ENCODE data around the gene C5orf34. TPM values are rescaled to one million over a fixed set of nuclear protein-coding genes. Genes with fewer than 3 reads are reported as not detected.

The C5orf34 gene
- total RNA-seq, 2 donors from 2014 or later, result 1.3 TPM; not detected in 1

- Histone ChIP-seq H3K36me3 (replicated peaks in 1 of 2; ENCODE audit: insufficient read depth in 1 of 2, low read depth in 2 of 2) (no peaks in the 10 kb centered on the region), H3K4me1 (no peaks in the 10 kb centered on the region), H3K4me3 (no peak overlapping the region), H3K9me3 (no peaks in the 10 kb centered on the region), H3K27me3 (no peaks in the 10 kb centered on the region), H3K27ac (no peak overlapping the region)
- DNase-seq, result no peak
- TF ChIP-seq CTCF (IDR thresholded peaks at IDR 0.05), result no peak
- no peak for TF ChIP-seq POLR2A (IDR thresholded peaks at IDR 0.05)
- intact Hi-C loops (cut with DNase I), result no loop called here
- no peak for ATAC-seq
- 79 to 88% methylated on average over 2 of the region's 2 CpGs for WGBS, 2 donors
Observed at GRCh38 chr5:43498581-43498980, 16.4 kb downstream of the C5orf34 start.

GRCh38 chr5:43497311-43498104 lies 17.4 kb downstream of the C5orf34 start:
- H3K9me3 ChIP-seq, result no peaks in the 10 kb centered on the region
- no peak for TF ChIP-seq CTCF (IDR thresholded peaks at IDR 0.05)
- TF ChIP-seq POLR2A (IDR thresholded peaks at IDR 0.05), result no peak
- H3K4me1 ChIP-seq, result no peaks in the 10 kb centered on the region
- 44 to 55% methylated on average over 5 of the region's 5 CpGs for WGBS, 2 donors
- peak overlapping the region in 1 of 4 donors; percentile 19 for H3K27ac ChIP-seq
- DNase-seq (peak in 3 of 4 donors; percentile 14 to 32 (median 17)), ATAC-seq (peak; percentile 81)
- intact Hi-C loops (cut with DNase I), result no loop called here
- no peaks in the 10 kb centered on the region for H3K27me3 ChIP-seq
- no peaks in the 10 kb centered on the region for H3K36me3 ChIP-seq (replicated peaks in 1 of 2; ENCODE audit: insufficient read depth in 1 of 2, low read depth in 2 of 2)
- no peak overlapping the region for H3K4me3 ChIP-seq

GRCh38 chr5:43491326-43491725 lies 23.6 kb downstream of the C5orf34 start:
- ATAC-seq (no peak), DNase-seq (no peak)
- no peak for TF ChIP-seq POLR2A (IDR thresholded peaks at IDR 0.05)
- no peak for TF ChIP-seq CTCF (IDR thresholded peaks at IDR 0.05)
- H3K4me1 ChIP-seq, result no peaks in the 10 kb centered on the region
- H3K27me3 ChIP-seq, result no peaks in the 10 kb centered on the region
- H3K36me3 ChIP-seq (replicated peaks in 1 of 2; ENCODE audit: insufficient read depth in 1 of 2, low read depth in 2 of 2), result no peaks in the 10 kb centered on the region
- 100% methylated on average over 1 of the region's 1 CpG for WGBS, 2 donors
- intact Hi-C loops (cut with DNase I), result no loop called here
- no peak overlapping the region for H3K27ac ChIP-seq
- H3K4me3 ChIP-seq, result no peak overlapping the region
- H3K9me3 ChIP-seq, result no peaks in the 10 kb centered on the region

GRCh38 chr5:43486353-43486752 lies 28.6 kb downstream of the C5orf34 start:
- DNase-seq, result no peak
- H3K9me3 ChIP-seq, result no peaks in the 10 kb centered on the region
- intact Hi-C loops (cut with DNase I), result no loop called here
- no peaks in the 10 kb centered on the region for H3K36me3 ChIP-seq (replicated peaks in 1 of 2; ENCODE audit: insufficient read depth in 1 of 2, low read depth in 2 of 2)
- H3K27me3 ChIP-seq, result no peaks in the 10 kb centered on the region
- TF ChIP-seq POLR2A (IDR thresholded peaks at IDR 0.05), result no peak
- no peak for TF ChIP-seq CTCF (IDR thresholded peaks at IDR 0.05)
- peaks cover 17% of the 10 kb centered on the region for H3K4me1 ChIP-seq
- no peak overlapping the region for H3K27ac ChIP-seq
- no peak for ATAC-seq
- H3K4me3 ChIP-seq, result no peak overlapping the region
- 65 to 68% methylated on average over 3 of the region's 3 CpGs for WGBS, 2 donors

- Histone ChIP-seq H3K27me3 (no peaks in the 10 kb centered on the region), H3K27ac (no peak overlapping the region), H3K9me3 (no peaks in the 10 kb centered on the region), H3K4me1 (peaks cover 17% of the 10 kb centered on the region), H3K4me3 (no peak overlapping the region), H3K36me3 (replicated peaks in 1 of 2; ENCODE audit: insufficient read depth in 1 of 2, low read depth in 2 of 2) (no peaks in the 10 kb centered on the region)
- ATAC-seq, result no peak
- no peak for DNase-seq
- intact Hi-C loops (cut with DNase I), result no loop called here
- WGBS, 2 donors, result 96 to 100% methylated on average over 2 of the region's 2 CpGs
- no peak for TF ChIP-seq CTCF (IDR thresholded peaks at IDR 0.05)
- no peak for TF ChIP-seq POLR2A (IDR thresholded peaks at IDR 0.05)
Observed at GRCh38 chr5:43485406-43485805, 29.5 kb downstream of the C5orf34 start.
